Middle frontal gyrus (tissue), 1 donor: ENCODE data around the gene RDH12.
A peak's percentile ranks its signal among the peaks of the same experiment; 100 is the strongest.
"Not testable (repeated sequence)": the region's sequence is repeated elsewhere in the genome, so short reads cannot be mapped to it uniquely, and the experiment has no call there.

Experiments used
- DNase-seq: peaks from one replicate; pipeline ENCODE4 v3.0.0-alpha.2; 2015; ENCODE audit warnings: low spot score; ENCODE audit errors: extremely low spot score

Gene RDH12

GRCh38 chr14:67701492-67701891 lies at the start of gene RDH12:
TSS of gene RDH12 (plus strand) at chr14:67701886. CDS start at chr14:67722643, 20,757 bp downstream.
- DNase-seq = not testable (repeated sequence)

DNA sequence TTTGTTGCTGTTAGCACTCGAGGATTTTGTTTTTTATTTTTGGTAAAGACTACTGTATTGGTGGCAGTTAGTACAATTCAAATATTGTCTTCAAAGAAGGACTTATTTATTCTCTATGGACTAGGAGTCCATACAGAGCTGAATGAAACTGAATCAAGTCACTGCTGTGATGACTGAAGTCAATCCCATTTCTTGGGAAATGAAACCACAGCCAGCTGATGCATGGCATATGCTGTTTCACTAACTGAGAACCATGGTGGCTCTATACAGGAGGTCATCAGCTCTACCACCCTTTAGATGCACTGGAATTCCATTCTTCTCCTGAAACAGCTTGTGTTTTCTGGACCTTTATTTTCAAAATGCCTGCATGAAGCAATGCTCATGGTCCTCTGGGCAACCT lies 49.5 kb upstream of the RDH12 start:
- no peak for DNase-seq

- no peak for DNase-seq
Measured at GRCh38 chr14:67653651-67654280, 47.9 kb upstream of the RDH12 start.

DNA sequence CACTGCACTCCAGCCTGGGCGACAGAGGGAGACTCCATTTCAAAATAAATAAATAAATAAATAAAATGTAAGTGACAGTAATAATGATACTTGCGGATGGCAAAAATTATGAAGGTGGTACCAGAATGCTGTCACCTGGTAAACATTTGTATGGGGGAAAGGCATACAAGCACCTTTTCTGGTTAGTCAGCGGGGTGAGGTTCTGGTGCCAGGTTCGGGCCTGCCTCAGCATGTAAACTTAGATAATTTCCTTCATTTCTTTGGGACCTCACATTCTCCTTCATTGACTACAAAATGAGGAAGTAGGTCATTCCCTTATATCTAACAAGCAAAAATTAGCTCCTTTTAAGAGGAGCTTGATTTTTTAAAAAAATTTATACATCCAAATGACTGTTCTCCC lies 38.1 kb upstream of the RDH12 start:
- no peak for DNase-seq

- DNase-seq = no peak
Measured at GRCh38 chr14:67665868-67666267, 35.8 kb upstream of the RDH12 start.

- DNase-seq = peak; percentile 19
Measured at GRCh38 chr14:67666750-67667449, 34.8 kb upstream of the RDH12 start.

DNA sequence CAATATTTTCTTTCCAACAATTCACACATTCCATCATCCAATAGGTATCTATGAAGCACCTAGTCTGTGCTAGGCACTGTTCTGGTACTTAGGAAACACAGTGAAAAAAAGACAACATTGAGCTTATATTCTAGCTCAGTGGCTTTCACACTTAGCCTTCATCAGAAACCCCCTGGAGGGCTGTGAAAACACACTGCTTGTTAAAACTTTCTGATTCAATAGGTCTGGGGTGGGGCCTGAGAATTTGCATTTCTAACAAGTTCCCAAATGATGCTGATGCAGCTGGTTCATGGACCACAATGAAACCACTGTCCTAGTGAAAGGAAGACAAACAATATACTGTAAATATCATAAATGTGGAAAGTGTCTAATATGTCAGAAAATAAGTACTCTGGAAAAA lies 33.1 kb upstream of the RDH12 start:
- no peak for DNase-seq

DNA sequence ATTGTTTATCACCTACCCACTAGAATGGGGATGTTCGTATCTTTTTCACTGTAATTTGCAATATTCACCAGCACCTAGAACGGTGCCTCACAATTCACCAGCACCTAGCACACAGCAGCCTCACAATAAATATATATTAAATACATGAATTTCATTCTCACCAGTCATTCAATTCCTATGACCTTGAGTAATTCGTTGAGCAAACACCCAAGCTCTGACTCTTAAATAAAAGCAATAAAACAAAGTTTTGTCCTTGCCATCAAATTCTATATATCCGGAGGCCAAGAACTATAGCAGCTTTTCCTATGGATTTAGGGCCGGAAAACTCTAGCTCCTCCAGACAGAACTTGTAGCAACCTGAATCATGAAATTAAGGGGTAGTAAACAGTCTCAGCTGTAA lies 28.2 kb upstream of the RDH12 start:
- DNase-seq = no peak

- DNase-seq = peak; percentile 8
Measured at GRCh38 chr14:67674139-67674479, 27.6 kb upstream of the RDH12 start.

GRCh38 chr14:67674480-67675218 lies 27.0 kb upstream of the RDH12 start, which contains the start of gene VTI1B:
TSS of gene VTI1B (minus strand) at chr14:67674632. CDS start at chr14:67674489, 143 bp downstream.
- DNase-seq = peak; percentile 75

GRCh38 chr14:67675219-67675582 lies 26.5 kb upstream of the RDH12 start:
- DNase-seq = no peak

GRCh38 chr14:67679006-67679405 lies 22.7 kb upstream of the RDH12 start:
- no peak for DNase-seq

- DNase-seq = no peak
Measured at GRCh38 chr14:67680121-67680602, 21.5 kb upstream of the RDH12 start.

DNA sequence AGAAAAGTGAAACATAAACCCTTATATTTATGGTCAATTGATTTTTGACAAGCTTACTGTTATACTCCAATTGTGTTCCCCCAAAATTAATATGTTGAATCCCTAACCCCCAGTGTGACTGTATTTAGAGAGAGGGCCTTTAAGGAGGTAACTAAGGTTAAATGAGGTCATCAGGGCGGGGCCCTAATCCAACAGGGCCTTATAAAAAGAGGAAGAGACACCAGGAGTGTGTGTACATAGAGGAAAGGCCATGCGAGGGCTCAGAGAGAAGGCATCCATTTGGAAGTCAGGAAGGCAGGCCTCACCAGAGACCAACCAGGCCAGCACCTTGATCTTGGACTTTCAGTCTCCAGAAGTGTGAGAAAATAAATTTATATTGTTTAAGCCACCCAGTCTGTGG lies 20.7 kb upstream of the RDH12 start:
- DNase-seq = no peak

DNA sequence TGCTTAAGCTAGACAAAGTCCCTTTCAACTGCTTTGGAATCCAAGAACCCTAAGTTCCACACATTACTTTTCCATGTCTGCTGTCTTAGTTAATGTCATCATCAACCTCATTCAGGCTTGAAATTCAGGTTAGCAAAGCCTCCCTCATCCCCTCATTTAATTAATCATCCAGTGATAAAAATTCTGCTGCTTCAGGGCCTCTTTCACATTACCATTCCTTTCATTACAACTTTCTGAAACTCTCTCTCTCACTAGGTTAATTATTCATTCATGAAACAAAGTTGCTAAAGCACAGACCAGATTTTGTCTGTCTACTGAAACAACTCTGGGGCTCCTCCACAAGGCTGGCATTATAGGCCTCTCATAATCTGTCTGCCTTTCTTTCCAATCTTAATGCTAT lies 17.8 kb upstream of the RDH12 start:
- DNase-seq = no peak

DNA sequence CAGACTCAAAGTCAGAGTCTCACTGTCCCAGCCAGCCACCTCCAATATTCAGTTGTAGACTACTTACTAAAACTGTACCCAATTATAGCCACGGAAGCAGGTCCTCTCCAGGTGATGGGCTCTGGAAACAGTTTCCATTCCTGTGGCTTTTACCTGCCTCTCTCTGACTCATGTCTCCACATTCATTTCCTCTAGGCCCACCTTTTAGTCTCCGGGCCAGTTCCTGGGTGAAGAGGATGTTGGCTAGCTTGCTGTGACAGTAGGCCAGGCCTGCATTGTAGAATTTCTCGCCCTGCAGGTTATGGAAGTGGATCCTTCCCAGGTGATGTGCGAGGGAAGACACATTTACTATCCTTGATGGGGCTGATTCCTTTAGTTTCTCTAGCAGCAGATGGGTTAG lies 11.7 kb upstream of the RDH12 start:
- no peak for DNase-seq

DNA sequence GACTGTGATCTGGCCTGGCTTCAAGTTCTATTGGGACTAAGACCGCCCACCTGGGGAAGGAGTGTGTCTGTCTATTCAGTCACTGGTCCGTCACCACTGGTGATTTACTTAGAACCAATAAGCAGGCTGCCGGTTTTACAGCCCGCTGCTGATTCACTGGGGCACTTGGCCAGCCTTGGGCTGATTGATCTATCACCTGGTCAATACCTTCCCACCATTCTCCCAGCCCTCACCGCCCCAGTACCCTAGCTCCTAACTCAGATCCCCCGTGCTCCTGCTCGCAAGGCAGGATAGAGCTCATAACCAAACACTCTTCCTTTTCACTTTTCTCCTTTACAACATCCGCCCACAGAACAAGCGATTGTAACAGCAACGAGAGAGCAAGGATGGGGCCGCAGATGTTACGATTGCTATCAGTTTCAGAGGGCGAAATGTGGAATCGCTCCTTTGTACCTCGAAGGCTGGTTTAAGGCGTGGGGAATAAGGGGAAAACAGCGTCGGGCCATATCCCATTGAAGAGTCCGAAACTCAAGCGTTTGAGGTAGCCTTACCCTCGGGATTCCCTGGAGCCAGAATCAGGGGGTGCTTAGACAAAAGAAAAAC lies 6.8 kb upstream of the RDH12 start:
- DNase-seq = peak; percentile 44

- peak; percentile 87 for DNase-seq
Measured at GRCh38 chr14:67695394-67695949, 6.2 kb upstream of the RDH12 start, which contains the start of gene RDH11. TSS of gene RDH11 (minus strand) at chr14:67695764. CDS start at chr14:67695703, 61 bp downstream.

DNA sequence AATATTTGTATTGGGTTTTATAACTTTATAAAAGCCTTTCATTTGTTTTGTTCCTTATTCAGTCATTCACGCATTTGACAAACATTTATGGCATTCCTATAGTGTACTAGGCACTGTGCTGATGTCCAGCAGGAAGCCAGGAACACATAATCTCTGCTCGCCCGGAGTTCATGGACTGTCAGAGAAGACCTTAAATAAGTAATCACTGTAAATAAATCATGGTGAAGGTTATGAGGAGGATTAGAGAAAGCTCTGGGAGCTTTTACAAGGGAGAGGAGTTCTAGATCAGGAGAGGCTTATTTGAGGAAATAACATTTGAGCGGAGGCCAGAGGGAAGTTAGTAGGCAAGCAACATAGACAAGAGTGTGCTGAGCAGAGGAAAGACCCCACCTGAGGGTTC lies 4.7 kb upstream of the RDH12 start:
- no peak for DNase-seq

- DNase-seq = no peak
Measured at GRCh38 chr14:67698179-67698578, 3.5 kb upstream of the RDH12 start.

GRCh38 chr14:67703997-67704396 lies 2.3 kb downstream of the RDH12 start:
- no peak for DNase-seq
